Adrenal gland (tissue), 5 donors: ENCODE results near the gene CCDC142.
A peak's percentile ranks its signal among the peaks of the same experiment; 100 is the strongest.

Experiments used
- CTCF ChIP-seq, 6 experiments: fragments of 450-650 bp in 4 of 6; fragments of 200-600 bp in 2 of 6; sonication (generic) in 1 of 6; IDR thresholded peaks; 1 replicate in 5 of 6; 2 replicates in 1 of 6; pipeline versions ENCODE4 v1.5.1 to v1.8.0; 2016 to 2021; ENCODE audit warnings: antibody characterized with exemption in 6 of 6, mild to moderate bottlenecking in 2 of 6, moderate library complexity in 1 of 6
- POLR2A ChIP-seq, 2 donors: fragments of 450-650 bp; IDR thresholded peaks; one replicate each; pipeline ENCODE4 v1.6.1; 2017; ENCODE audit warnings: antibody characterized with exemption in 2 of 2, mild to moderate bottlenecking in 2 of 2, moderate library complexity in 1 of 2
- donor health status: DM: no; HTN: no; CAD: no.

- TF ChIP-seq CTCF (IDR thresholded peaks at IDR 0.05) (peak in 1 of 6 experiments; percentile 14), POLR2A (IDR thresholded peaks at IDR 0.05) (no peak)
These were observed 7.9 kb downstream of the CCDC142 start for GRCh38 chr2:74474899-74475298.
